Myometrial cell (primary cell): ENCODE measurements around the gene HMGB3. TPM values are rescaled to one million over a fixed set of nuclear protein-coding genes. Genes with fewer than 3 reads are reported as not detected.

Experiments
- total RNA-seq: library from RNA; depleted of rRNA; stranded (reverse); fragments of >200 nt; gene quantifications from 2 replicates; pipeline ENCODE4 v1.2.3, GENCODE V29; 2015

The HMGB3 gene
- 12.1 and 25.0 TPM in 2 replicates for total RNA-seq

DNA sequence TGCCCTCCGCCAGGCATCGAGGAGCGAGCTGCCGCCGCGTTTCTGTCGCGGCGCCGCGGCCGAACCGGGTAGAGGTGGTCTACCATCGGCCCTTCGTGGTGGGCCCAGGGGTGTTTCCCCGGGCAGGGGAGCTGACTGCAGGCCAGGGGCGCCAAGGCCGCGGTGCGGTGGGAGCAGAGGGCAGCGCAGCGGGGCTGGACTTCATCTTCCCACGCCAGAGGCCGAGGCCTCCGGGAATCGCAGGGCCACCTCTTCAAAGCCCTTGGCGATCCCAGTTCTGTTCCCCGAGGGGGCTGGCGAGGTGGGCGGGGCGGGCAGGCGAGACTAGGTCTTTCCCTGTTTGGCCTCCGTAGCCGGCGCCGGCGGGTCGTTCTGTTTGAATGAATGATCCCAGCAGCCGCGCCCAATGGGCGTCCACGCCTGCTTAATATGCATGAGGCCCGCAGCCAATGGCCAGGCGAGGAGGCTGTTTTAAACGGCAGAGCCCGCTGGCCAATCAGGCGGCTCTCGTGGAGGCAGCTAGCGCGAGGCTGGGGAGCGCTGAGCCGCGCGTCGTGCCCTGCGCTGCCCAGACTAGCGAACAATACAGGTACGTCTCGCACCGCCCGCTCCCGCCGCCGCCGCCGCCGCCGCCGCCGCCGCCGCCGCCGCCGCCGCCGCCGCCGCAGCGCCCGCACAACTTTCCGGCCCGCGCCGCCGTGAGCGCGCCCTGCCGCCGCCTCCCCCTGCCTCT is at the start of gene HMGB3:
Gene HMGB3 (plus strand): TSS at position 548 of the 733 bp plus-strand sequence. CDS start 2,265 bp downstream, outside the sequence.

Other genes with a start within 250 kb of the HMGB3 start
- 76.4 and 92.5 TPM in 2 replicates for gene CD99L2, start 84.7 kb upstream of the HMGB3 start, total RNA-seq
- gene GPR50, start 193.2 kb downstream of the HMGB3 start, total RNA-seq, result not detected in 2 replicates